LNCaP clone FGC (cell line): ENCODE results near the gene NR2F1.
"Not testable (repeated sequence)": the region's sequence is repeated elsewhere in the genome, so short reads cannot be mapped to it uniquely, and the experiment has no call there.

Experiments
- DNase-seq: peaks from one replicate; pipeline ENCODE4 v3.0.0-alpha.2; 2011; ENCODE audit warnings: low read depth
- H3K4me3 ChIP-seq: 2 replicates; pipeline ENCODE4 v1.5.1; 2011; ENCODE audit warnings: mild to moderate bottlenecking, low read depth, low read length, control low read depth
- TF ChIP-seq, protein P1 (sequence below): IDR thresholded peaks from 2 replicates; pipeline ENCODE4 v1.5.1; 2012; ENCODE audit warnings: mild to moderate bottlenecking; ENCODE audit not compliant: control insufficient read depth, insufficient read depth; ENCODE audit errors: extremely low read depth

Gene NR2F1

GRCh38 chr5:93582677-93583438 lies at the start of gene NR2F1:
Gene NR2F1, plus strand, starts transcription at chr5:93583222. Its CDS starts 1,802 bp downstream, at chr5:93585024.
- no peak for DNase-seq
- TF ChIP-seq, protein P1, sequence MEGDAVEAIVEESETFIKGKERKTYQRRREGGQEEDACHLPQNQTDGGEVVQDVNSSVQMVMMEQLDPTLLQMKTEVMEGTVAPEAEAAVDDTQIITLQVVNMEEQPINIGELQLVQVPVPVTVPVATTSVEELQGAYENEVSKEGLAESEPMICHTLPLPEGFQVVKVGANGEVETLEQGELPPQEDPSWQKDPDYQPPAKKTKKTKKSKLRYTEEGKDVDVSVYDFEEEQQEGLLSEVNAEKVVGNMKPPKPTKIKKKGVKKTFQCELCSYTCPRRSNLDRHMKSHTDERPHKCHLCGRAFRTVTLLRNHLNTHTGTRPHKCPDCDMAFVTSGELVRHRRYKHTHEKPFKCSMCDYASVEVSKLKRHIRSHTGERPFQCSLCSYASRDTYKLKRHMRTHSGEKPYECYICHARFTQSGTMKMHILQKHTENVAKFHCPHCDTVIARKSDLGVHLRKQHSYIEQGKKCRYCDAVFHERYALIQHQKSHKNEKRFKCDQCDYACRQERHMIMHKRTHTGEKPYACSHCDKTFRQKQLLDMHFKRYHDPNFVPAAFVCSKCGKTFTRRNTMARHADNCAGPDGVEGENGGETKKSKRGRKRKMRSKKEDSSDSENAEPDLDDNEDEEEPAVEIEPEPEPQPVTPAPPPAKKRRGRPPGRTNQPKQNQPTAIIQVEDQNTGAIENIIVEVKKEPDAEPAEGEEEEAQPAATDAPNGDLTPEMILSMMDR: no peak
- peak within 1 kb of the TSS; percentile 41 for H3K4me3 ChIP-seq

DNA sequence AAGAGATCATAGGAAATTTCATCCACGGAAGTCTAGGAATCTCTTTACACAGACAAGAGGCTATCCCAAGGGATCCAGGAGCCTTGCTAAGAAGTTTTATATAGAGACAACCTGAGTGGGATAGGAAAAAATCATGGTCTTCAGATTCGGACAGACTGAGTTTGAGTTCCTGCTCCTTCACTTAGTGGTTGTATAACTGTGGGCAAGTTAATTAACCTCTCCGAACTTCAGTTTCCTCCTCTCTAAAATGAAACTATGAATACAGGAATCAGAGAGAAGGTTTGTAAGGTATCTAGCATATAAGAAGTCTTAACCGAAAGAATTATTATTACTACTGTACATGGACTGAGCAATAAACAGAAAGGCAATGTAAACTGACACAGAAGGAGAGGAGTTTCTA lies 37.1 kb upstream of the NR2F1 start:
- DNase-seq: no peak
- no peak overlapping the region for H3K4me3 ChIP-seq
- TF ChIP-seq, protein P1: no peak

GRCh38 chr5:93549594-93549993 lies 33.4 kb upstream of the NR2F1 start:
- not testable (repeated sequence) for H3K4me3 ChIP-seq, DNase-seq

- DNase-seq: peak; percentile 66
- no peak overlapping the region for H3K4me3 ChIP-seq
- TF ChIP-seq, protein P1: no peak
These were observed 25.9 kb upstream of the NR2F1 start for GRCh38 chr5:93557021-93557604.

DNA sequence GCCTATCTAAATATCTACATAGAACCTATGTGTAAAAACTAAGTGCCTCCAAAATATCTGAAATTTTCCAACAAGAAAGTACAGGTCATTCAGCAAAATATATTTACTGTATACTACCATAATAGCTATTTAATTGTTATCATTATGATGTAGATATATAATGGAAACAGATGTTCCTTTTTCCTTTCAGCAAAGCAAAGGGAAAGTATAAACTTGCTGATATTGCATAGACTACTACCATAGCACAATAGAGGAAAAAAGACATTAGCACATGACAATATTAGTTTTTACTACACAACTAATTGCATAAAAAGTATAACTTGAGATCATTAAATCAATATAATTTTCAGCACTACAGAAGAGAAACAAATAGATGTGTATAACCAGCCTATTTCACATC lies 16.9 kb upstream of the NR2F1 start:
- DNase-seq: no peak
- H3K4me3 ChIP-seq: no peak overlapping the region
- TF ChIP-seq, protein P1: no peak

- DNase-seq: no peak
- H3K4me3 ChIP-seq: no peak overlapping the region
- TF ChIP-seq, protein P1: no peak
These were observed 15.6 kb upstream of the NR2F1 start for GRCh38 chr5:93567424-93567823.

GRCh38 chr5:93569300-93570160 lies 13.5 kb upstream of the NR2F1 start:
- no peak overlapping the region for H3K4me3 ChIP-seq
- DNase-seq: no peak
- TF ChIP-seq, protein P1: no peak
